PC-3 (cell line): Measurements from ENCODE around the gene ZFPL1.

ENCODE experiments used
- EZH2 ChIP-seq: fragments of 300-600 bp; sonication (generic); IDR thresholded peaks from one replicate; pipeline ENCODE4 v1.6.1; 2017; ENCODE audit warnings: antibody characterized with exemption, mild to moderate bottlenecking, low read length; ENCODE audit not compliant: unreplicated experiment
- EZH2phosphoT487 ChIP-seq: fragments of 300-600 bp; sonication (generic); IDR thresholded peaks from 2 replicates; pipeline ENCODE4 v1.6.1; 2018; ENCODE audit warnings: mild to moderate bottlenecking, antibody characterized with exemption, low read length, borderline replicate concordance
- TF ChIP-seq, protein P1 (sequence below): fragments of 300-600 bp; sonication (generic); conservative IDR thresholded peaks from 2 replicates; pipeline ENCODE4 v1.5.1; 2017; ENCODE audit warnings: antibody characterized with exemption, low read depth, mild to moderate bottlenecking, low read length

DNA sequence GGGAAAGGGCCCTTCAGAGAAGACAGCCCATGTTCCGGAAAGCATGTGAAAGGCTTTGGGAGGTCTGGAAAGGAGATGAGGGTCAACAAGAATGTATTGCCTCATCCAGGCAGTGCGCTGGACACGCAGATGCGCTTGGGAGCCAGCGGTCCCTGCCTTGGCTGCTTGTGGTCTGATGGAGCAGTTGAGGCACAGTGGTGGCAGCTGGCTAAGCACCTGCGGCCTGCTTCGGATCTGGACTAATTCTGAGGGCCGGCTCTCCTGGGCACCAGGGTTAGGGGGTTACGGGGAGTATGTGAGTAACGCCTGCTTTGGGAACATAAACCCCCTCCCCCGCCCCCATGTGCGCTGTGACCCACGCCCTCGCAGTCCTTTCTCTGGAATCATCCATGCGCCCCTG, 23.1 kb downstream of the ZFPL1 start:
- TF ChIP-seq EZH2 (no peak), EZH2phosphoT487 (no peak)
- TF ChIP-seq, protein P1, sequence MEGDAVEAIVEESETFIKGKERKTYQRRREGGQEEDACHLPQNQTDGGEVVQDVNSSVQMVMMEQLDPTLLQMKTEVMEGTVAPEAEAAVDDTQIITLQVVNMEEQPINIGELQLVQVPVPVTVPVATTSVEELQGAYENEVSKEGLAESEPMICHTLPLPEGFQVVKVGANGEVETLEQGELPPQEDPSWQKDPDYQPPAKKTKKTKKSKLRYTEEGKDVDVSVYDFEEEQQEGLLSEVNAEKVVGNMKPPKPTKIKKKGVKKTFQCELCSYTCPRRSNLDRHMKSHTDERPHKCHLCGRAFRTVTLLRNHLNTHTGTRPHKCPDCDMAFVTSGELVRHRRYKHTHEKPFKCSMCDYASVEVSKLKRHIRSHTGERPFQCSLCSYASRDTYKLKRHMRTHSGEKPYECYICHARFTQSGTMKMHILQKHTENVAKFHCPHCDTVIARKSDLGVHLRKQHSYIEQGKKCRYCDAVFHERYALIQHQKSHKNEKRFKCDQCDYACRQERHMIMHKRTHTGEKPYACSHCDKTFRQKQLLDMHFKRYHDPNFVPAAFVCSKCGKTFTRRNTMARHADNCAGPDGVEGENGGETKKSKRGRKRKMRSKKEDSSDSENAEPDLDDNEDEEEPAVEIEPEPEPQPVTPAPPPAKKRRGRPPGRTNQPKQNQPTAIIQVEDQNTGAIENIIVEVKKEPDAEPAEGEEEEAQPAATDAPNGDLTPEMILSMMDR: no peak
